Peyer's patch (tissue), 4 donors: Measurements from ENCODE around the gene UNKL. TPM values are rescaled to one million over a fixed set of nuclear protein-coding genes. Genes with fewer than 3 reads are reported as not detected.

Source experiments
- DNase-seq, 3 donors: peaks; one replicate each; pipeline ENCODE4 v3.0.0-alpha.2; 2017 to 2019
- H3K27ac ChIP-seq, 4 donors: fragments of 200-600 bp; sonication (generic); one replicate each; pipeline ENCODE4 v1.5.1; 2016 to 2019
- H3K27me3 ChIP-seq, 2 donors: fragments of 200-600 bp; sonication (generic); one replicate each; pipeline ENCODE4 v1.5.1; 2019
- H3K36me3 ChIP-seq, 3 donors: fragments of 200-600 bp; sonication (generic); one replicate each; pipeline ENCODE4 v1.5.1; 2016 to 2019
- H3K4me1 ChIP-seq, 4 donors: fragments of 200-600 bp; sonication (generic); one replicate each; pipeline ENCODE4 v1.5.1; 2016 to 2019
- H3K4me3 ChIP-seq, 4 donors: fragments of 200-600 bp; sonication (generic); 1 replicate in 3 of 4; 2 replicates in 1 of 4; pipeline ENCODE4 v1.5.1; 2016 to 2019; ENCODE audit warnings: mild to moderate bottlenecking in 1 of 4
- H3K9me3 ChIP-seq, 4 donors: fragments of 200-600 bp; sonication (generic); one replicate each; pipeline ENCODE4 v1.5.1; 2016 to 2019; ENCODE audit warnings: mild to moderate bottlenecking in 1 of 4
- CTCF ChIP-seq, 6 experiments: fragments of 450-650 bp in 4 of 6; fragments of 200-600 bp in 2 of 6; sonication (generic) in 1 of 6; IDR thresholded peaks; one replicate each; pipeline ENCODE4 v1.5.1; 2017 to 2019; ENCODE audit warnings: antibody characterized with exemption in 6 of 6, mild to moderate bottlenecking in 3 of 6, moderate library complexity in 1 of 6
- POLR2A ChIP-seq, 2 donors: fragments of 450-650 bp; IDR thresholded peaks; one replicate each; pipeline ENCODE4 v1.5.1; 2017; ENCODE audit warnings: antibody characterized with exemption in 2 of 2, mild to moderate bottlenecking in 2 of 2, moderate library complexity in 2 of 2
- total RNA-seq, 4 donors: library from RNA; depleted of rRNA; stranded (reverse); fragments of >200 nt; gene quantifications; one replicate each; pipeline ENCODE4 v1.1.0, GENCODE V29; 2016

Gene UNKL
- total RNA-seq, 4 donors from 2014 or later = 10.9 to 113 (median 38.4) TPM

- H3K4me1 ChIP-seq = no peaks in the 10 kb centered on the region
- TF ChIP-seq POLR2A (IDR thresholded peaks at IDR 0.05) = no peak
- no peak for TF ChIP-seq CTCF (IDR thresholded peaks at IDR 0.05)
- H3K27me3 ChIP-seq = no peaks in the 10 kb centered on the region
- no peaks in the 10 kb centered on the region for H3K9me3 ChIP-seq
- H3K4me3 ChIP-seq = no peak overlapping the region
- H3K27ac ChIP-seq = no peak overlapping the region
- H3K36me3 ChIP-seq = peaks cover 0 to 83% (median 0%) of the 10 kb centered on the region in 3 donors
- DNase-seq = no peak
Observed at GRCh38 chr16:1398826-1399581, 15.5 kb downstream of the UNKL start.

DNA sequence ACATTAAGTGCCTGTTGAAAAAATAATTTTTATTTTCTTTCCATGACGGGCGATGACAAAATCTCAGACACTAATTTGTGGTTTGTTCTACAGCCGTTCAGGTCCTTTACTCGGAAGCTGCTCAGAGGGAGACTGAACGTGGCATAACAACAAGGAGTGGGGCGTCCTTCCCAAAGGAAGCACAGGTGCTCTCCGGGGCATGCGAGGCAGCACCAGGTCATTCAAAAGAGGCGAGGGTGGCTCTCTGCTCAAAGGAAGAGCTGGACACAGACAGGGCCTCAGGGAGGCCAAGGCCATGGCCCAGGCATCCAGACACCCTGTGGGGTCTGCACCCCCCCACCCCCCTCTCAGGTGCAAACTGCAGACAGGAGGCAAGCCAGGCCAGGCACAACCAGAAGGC, 16.2 kb downstream of the UNKL start:
- no peak overlapping the region for H3K4me3 ChIP-seq
- no peak for DNase-seq
- H3K27ac ChIP-seq = no peak overlapping the region
- no peaks in the 10 kb centered on the region for H3K9me3 ChIP-seq
- H3K27me3 ChIP-seq = no peaks in the 10 kb centered on the region
- TF ChIP-seq POLR2A (IDR thresholded peaks at IDR 0.05) = no peak
- no peaks in the 10 kb centered on the region for H3K4me1 ChIP-seq
- peaks cover 0 to 84% (median 3%) of the 10 kb centered on the region in 3 donors for H3K36me3 ChIP-seq

- Histone ChIP-seq H3K9me3 (no peaks in the 10 kb centered on the region), H3K27me3 (no peaks in the 10 kb centered on the region), H3K4me1 (no peaks in the 10 kb centered on the region), H3K4me3 (no peak overlapping the region), H3K36me3 (peaks cover 0 to 84% (median 3%) of the 10 kb centered on the region in 3 donors), H3K27ac (no peak overlapping the region)
- no peak for DNase-seq
- no peak for TF ChIP-seq POLR2A (IDR thresholded peaks at IDR 0.05)
- no peak for TF ChIP-seq CTCF (IDR thresholded peaks at IDR 0.05)
Observed at GRCh38 chr16:1397779-1398178, 16.7 kb downstream of the UNKL start.

DNA sequence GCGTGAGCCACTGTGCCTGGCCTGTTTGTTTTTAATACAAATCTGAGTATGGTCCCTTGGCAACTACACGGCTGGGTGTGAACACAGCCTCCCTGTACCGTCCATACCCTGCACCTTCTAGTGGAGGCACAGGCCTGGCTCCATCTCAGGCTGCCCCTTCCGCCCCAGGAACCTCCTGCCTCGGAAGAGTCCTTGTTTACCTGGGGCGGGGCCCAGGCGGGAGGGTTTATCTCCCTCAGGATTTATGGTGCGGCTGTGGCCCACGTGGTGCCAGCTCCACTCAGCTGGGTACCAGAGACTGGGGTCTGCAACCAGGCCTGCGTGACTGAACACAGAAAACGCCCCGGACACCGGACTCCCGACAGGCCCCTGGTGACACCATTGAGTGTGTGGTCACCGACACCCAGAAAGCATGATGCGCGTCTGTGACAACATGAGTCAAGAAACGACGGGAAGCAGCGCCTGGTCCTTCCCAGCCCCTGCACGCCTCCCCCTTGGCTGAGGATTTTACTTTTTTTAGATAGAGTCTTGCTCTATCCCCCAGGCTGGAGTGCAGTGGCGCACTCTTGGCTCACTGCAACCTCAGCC, 19.0 kb downstream of the UNKL start:
- TF ChIP-seq POLR2A (IDR thresholded peaks at IDR 0.05) (no peak), CTCF (IDR thresholded peaks at IDR 0.05) (no peak)
- Histone ChIP-seq H3K4me1 (no peaks in the 10 kb centered on the region), H3K4me3 (no peak overlapping the region), H3K27ac (no peak overlapping the region), H3K9me3 (no peaks in the 10 kb centered on the region), H3K27me3 (no peaks in the 10 kb centered on the region), H3K36me3 (peaks cover 0 to 82% (median 3%) of the 10 kb centered on the region in 3 donors)
- DNase-seq = no peak

- TF ChIP-seq POLR2A (IDR thresholded peaks at IDR 0.05) = no peak
- no peak for TF ChIP-seq CTCF (IDR thresholded peaks at IDR 0.05)
- no peak overlapping the region for H3K4me3 ChIP-seq
- peaks cover 0 to 86% (median 3%) of the 10 kb centered on the region in 3 donors for H3K36me3 ChIP-seq
- H3K9me3 ChIP-seq = no peaks in the 10 kb centered on the region
- H3K27ac ChIP-seq = no peak overlapping the region
- no peaks in the 10 kb centered on the region for H3K4me1 ChIP-seq
- H3K27me3 ChIP-seq = no peaks in the 10 kb centered on the region
- DNase-seq = no peak
Observed at GRCh38 chr16:1394367-1394951, 20.0 kb downstream of the UNKL start.

GRCh38 chr16:1393613-1394176, 20.8 kb downstream of the UNKL start:
- no peaks in the 10 kb centered on the region for H3K27me3 ChIP-seq
- no peak overlapping the region for H3K4me3 ChIP-seq
- H3K27ac ChIP-seq = no peak overlapping the region
- no peaks in the 10 kb centered on the region for H3K4me1 ChIP-seq
- H3K9me3 ChIP-seq = no peaks in the 10 kb centered on the region
- TF ChIP-seq POLR2A (IDR thresholded peaks at IDR 0.05) (no peak), CTCF (IDR thresholded peaks at IDR 0.05) (no peak)
- peaks cover 0 to 86% (median 3%) of the 10 kb centered on the region in 3 donors for H3K36me3 ChIP-seq
- DNase-seq = no peak
